Activated naive CD4-positive, alpha-beta T cell (primary cell): Measurements from ENCODE around the gene PEX5L.

Experiments
- DNase-seq, 4 experiments: peaks; one replicate each; lab custom pipeline; 2025; lab: John Stamatoyannopoulos, UW

The PEX5L gene

GRCh38 chr3:179772297-179772696, 264.4 kb downstream of the PEX5L start:
- no peak for DNase-seq

- DNase-seq, result no peak
Observed at GRCh38 chr3:179771797-179772196, 264.9 kb downstream of the PEX5L start.

DNA sequence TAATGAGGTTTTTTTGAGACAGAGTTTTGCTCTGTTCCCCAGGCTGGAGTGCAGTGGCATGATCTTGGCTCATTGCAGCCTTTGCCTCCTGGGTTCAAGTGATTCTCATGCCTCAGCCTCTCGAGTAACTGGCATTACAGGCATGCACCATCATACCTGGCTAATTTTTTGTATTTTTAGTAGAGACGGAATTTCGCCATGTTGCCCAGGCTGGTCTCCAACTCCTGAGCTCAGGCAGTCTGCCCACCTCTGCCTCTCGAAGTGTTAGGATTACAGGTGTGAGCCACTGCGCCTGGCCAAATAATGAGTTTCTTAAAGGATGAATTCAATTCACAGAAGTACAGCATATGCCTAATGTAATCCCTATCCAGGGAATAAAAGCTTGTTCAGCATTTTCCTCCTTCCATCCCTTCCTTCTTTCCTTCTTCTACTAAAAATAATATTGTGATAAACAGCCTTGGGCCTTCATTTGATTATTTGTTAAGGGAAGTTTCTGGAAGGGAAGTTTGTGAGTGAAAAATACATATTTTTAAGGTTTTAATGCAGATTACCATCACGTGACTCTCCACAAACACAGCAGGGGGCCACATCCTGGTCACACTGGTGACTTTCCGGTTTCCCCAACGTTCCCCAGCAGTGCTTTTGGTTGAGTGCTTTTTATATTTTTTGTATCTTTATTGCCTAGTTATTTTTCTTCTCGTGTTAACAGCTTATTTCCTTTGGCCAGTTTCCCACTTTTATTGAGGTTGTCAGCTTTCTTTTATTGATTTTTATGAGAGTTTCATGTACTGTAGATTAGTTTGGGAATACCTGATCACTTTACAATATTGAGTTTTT, 267.1 kb downstream of the PEX5L start:
- DNase-seq, result no peak

DNA sequence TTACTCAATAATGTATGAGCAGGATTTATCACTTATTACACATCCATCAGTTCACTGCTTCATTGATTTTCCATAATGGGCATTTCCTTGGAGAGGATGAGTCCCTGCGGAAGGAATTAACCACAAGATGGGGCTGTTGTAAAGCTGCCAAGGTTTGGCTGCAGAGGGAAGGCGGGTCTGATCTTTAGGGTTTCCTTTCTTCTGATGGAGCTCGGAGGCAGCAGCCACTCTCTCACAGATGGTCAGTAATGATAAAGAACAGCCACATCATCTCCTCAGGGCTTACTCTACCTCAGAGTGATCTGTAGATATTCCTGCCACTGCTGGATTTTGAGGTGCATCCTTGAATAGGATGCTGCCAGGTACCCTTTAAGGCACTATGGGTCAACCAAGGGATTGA, 268.7 kb downstream of the PEX5L start:
- no peak for DNase-seq

DNA sequence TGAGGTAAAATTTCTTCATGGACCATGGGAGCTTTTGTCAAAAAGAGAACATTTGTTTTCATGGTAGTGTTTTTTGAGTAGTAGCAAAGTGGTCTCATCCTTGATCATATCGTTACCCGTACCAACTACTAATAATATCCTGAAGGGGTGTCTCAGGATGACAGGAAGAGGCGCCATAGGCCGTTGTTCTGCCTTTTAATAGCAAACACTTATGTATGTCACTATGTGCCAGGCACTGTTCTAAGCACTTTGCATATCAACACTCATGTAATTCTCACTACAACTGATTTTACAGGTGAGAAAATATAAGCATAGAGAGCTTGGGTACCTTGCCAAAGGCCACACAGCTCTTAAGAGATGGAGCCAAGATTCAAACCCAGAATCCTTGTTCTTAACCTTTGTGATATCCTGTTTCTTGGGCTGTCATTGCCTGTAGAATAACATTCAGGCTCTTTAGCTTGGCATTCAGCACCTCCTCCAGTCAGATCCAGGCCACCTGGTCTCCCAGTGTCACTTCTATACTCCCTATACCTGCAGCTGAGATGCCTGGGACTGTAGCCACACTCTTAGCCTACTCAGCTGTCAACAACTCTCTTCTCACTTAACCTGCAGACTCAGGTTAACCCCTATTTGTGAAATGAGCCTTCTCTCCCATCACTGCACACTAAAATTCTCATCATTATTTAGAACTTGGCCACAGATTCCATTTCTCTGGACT, 270.2 kb downstream of the PEX5L start:
- DNase-seq, result no peak

DNA sequence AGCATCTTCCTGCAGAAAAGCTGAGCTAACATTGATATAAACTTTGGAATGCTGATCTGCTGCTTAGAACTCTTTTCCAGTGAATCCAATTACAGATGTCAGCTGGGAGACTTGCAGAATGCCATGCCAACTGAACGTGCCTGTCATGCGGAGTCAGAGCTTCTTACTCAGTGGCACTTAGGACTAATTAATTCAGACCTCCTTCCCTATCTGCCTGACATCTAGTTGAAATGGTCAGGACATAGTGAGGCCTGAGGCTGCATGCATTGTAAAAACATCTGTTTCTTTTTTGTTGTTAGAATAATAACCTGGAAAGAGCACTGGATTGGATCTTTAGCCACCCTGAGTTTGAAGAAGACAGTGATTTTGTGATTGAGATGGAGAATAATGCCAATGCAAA, 271.3 kb downstream of the PEX5L start:
- DNase-seq, result no peak

- no peak for DNase-seq
Observed at GRCh38 chr3:179760944-179761343, 275.8 kb downstream of the PEX5L start.

DNA sequence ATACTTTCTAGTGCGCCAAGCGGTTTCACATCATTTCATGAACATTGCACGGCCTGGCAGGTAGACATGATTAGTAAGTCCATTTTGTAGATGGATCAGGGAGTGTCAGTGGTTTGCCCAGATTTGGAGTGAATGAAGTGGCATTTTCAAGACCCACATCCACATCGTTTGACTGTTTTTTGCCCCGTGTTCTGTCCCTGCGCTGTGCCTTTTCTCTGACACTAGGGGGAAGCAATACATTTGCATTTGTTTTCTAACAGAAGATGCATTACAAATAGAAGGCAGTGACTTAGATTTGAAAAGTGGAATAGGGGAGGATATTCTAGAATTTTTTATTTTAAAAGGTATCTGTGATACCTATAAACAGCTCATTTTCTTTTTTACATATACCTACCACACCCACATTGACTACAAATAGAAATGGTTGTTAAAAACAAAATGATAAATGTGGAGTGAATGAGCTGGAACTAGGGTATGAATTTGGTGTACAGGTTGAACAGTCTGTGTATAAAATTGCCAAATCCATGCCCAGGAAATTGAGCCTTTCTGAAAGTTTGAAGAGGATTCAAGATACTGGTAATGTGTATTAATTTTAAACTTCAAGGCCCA, 285.9 kb downstream of the PEX5L start:
- DNase-seq, result no peak

DNA sequence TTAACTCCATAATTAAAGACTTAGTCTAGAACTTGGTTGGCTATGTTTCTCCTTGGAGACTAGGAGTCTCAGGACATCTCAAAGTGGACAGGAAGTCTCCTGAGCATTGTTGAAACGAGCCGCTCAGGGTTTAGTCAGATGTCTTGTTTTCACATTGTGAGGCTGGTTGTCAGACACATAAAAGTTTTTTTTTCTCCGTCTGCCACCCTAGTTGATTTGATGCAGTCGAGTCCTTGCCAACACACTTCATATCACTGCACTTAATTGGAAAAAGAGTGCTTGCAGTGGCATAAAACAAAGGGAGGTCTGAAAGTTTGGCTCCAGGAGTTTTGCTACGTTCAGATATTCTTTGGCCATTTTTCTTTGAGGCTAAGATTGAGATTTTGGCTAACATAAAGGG, 291.0 kb downstream of the PEX5L start:
- no peak for DNase-seq

GRCh38 chr3:179745079-179745478, 291.7 kb downstream of the PEX5L start:
- no peak for DNase-seq
